ENCODE data around the gene KMT2E.

GRCh38 chr7:105084581-105084980 lies 70.6 kb downstream of the KMT2E start:
- TF ChIP-seq EZH2 (IDR thresholded peaks at IDR 0.05; ENCODE audit: insufficient read depth, poor library complexity, severe bottlenecking): no peak
- no peak for TF ChIP-seq EZH2phosphoT487 (IDR thresholded peaks at IDR 0.05; ENCODE audit: insufficient read depth, low read depth)

Data from GM23248 (cell line).